ENCODE results near the gene DEF6.

GRCh38 chr6:35296931-35297600 is 552 bp upstream of the DEF6 start:
- no peak for TF ChIP-seq MAFK (IDR thresholded peaks at IDR 0.05; ENCODE audit: low read depth, low read length)
- TF ChIP-seq TAF7 (optimal IDR thresholded peaks at IDR 0.05; ENCODE audit: borderline replicate concordance, low read depth, low read length), result no peak
- TF ChIP-seq TBP (IDR thresholded peaks at IDR 0.05; ENCODE audit: low read depth, low read length), result no peak
- TF ChIP-seq POLR2A (IDR thresholded peaks at IDR 0.05; ENCODE audit: control extremely low read depth in 1 of 2, low read depth in 2 of 2, low read length in 2 of 2), result no peak
- no peak for TF ChIP-seq POLR2AphosphoS5 (IDR thresholded peaks at IDR 0.05; ENCODE audit: low read depth, low read length)
- TF ChIP-seq, protein P1, sequence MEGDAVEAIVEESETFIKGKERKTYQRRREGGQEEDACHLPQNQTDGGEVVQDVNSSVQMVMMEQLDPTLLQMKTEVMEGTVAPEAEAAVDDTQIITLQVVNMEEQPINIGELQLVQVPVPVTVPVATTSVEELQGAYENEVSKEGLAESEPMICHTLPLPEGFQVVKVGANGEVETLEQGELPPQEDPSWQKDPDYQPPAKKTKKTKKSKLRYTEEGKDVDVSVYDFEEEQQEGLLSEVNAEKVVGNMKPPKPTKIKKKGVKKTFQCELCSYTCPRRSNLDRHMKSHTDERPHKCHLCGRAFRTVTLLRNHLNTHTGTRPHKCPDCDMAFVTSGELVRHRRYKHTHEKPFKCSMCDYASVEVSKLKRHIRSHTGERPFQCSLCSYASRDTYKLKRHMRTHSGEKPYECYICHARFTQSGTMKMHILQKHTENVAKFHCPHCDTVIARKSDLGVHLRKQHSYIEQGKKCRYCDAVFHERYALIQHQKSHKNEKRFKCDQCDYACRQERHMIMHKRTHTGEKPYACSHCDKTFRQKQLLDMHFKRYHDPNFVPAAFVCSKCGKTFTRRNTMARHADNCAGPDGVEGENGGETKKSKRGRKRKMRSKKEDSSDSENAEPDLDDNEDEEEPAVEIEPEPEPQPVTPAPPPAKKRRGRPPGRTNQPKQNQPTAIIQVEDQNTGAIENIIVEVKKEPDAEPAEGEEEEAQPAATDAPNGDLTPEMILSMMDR (IDR thresholded peaks at IDR 0.05; ENCODE audit: control extremely low read depth in 1 of 3, insufficient read depth in 1 of 3, low read depth in 1 of 3, low read length in 3 of 3), result no peak
- no peak for TF ChIP-seq FOSL1 (IDR thresholded peaks at IDR 0.05; ENCODE audit: insufficient read depth, low read depth, low read length)
- no peak for TF ChIP-seq CHD2 (IDR thresholded peaks at IDR 0.05; ENCODE audit: low read length)
- no peak for TF ChIP-seq RNF2 (IDR thresholded peaks at IDR 0.05; ENCODE audit: borderline replicate concordance, low read depth, low read length, missing control alignments, poor library complexity, severe bottlenecking)
